Tibial nerve (tissue), 4 donors: Measurements from ENCODE around the gene LLCFC1.

Experiments
- EP300 ChIP-seq, 2 donors: sonication (generic); formaldehyde crosslinking; IDR thresholded peaks; one replicate each; pipeline ENCODE4 v1.6.1; 2017; ENCODE audit warnings: antibody characterized with exemption in 2 of 2, mild to moderate bottlenecking in 1 of 2
- POLR2A ChIP-seq, 2 donors: fragments of 450-650 bp; IDR thresholded peaks; one replicate each; pipeline ENCODE4 v1.6.1; 2017; ENCODE audit warnings: antibody characterized with exemption in 2 of 2, mild to moderate bottlenecking in 2 of 2, moderate library complexity in 2 of 2
- TF ChIP-seq, protein P1 (sequence below), 5 experiments: fragments of 200-600 bp in 3 of 5; fragments of 450-650 bp in 2 of 5; sonication (generic) in 3 of 5; IDR thresholded peaks; one replicate each; pipeline ENCODE4 v1.5.1; 2016 to 2019; ENCODE audit warnings: antibody characterized with exemption in 5 of 5, mild to moderate bottlenecking in 3 of 5, moderate library complexity in 2 of 5

DNA sequence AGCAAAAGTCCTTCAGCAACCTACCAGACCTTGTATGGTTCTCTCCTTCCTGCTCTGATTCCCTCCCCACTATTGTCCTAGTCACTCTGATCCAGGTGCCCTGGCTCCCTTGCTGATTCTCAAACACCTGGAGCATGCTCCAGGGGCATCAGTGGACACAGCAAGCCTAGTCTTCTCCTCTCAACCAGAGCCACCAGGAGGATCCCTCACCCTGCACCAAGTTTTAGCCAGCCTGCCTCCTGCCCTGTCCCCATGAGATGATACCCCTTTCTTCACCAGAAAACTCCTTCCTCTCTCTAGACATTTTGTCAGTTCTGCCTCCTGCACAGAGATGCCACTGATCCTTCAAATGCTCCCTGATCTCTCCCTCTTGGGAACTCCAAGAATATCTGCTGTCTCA is 11.0 kb downstream of the LLCFC1 start:
- TF ChIP-seq, protein P1, sequence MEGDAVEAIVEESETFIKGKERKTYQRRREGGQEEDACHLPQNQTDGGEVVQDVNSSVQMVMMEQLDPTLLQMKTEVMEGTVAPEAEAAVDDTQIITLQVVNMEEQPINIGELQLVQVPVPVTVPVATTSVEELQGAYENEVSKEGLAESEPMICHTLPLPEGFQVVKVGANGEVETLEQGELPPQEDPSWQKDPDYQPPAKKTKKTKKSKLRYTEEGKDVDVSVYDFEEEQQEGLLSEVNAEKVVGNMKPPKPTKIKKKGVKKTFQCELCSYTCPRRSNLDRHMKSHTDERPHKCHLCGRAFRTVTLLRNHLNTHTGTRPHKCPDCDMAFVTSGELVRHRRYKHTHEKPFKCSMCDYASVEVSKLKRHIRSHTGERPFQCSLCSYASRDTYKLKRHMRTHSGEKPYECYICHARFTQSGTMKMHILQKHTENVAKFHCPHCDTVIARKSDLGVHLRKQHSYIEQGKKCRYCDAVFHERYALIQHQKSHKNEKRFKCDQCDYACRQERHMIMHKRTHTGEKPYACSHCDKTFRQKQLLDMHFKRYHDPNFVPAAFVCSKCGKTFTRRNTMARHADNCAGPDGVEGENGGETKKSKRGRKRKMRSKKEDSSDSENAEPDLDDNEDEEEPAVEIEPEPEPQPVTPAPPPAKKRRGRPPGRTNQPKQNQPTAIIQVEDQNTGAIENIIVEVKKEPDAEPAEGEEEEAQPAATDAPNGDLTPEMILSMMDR (IDR thresholded peaks at IDR 0.05): no peak
- TF ChIP-seq POLR2A (IDR thresholded peaks at IDR 0.05) (no peak), EP300 (IDR thresholded peaks at IDR 0.05) (no peak)
